Putamen (tissue), 1 donor: ENCODE measurements around the gene FCAMR.
A peak's percentile ranks its signal among the peaks of the same experiment; 100 is the strongest.

ENCODE experiments used
- DNase-seq: peaks from one replicate; pipeline ENCODE4 v3.0.0-alpha.2; 2016; ENCODE audit warnings: low spot score

The FCAMR gene

DNA sequence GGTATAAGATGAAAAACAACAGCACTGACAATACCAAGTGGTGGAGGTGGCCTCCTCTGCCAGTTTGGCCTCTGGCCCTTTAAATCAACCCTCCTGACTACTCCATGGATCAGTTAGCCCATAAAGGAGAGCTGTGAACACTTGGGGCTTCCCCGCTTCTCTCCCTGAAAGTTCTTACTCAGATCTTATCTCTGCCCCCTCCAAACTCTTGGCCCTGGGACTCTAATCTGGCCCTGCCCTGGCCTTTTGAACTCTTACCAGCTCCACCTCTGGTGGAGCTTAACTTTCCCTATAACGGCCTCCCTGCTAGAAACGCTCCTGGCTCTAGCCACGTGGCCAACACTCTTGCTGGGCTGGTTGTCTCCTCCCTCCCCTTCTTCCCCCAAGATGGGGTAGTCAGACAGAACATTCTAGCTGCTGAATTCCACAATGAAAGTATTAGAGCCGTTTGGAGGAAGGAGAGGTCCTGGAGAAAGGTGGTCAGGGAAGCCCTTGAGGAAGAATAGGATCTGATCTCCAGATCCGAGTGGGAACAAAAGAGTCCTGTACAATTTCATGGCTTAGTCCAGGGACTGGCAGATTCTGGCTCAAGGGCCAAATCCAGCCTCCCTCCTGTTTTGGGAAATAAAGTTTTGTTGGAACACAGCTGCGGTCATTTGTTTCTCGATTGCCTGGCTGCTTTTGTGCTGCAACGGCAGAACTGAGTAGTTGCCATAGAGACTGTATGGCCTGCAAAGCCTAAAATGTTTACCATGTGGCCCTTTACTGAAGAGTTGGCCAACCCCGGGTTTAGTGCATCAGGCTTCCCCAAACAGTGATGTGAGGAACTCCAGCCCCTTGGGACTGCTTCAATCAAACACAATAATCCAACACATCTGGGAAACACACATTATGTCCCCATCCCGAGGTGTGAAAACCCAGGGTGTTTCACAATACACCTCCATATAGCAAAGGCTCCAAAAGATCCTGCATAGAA is 14.5 kb downstream of the FCAMR start:
- DNase-seq, result no peak

DNA sequence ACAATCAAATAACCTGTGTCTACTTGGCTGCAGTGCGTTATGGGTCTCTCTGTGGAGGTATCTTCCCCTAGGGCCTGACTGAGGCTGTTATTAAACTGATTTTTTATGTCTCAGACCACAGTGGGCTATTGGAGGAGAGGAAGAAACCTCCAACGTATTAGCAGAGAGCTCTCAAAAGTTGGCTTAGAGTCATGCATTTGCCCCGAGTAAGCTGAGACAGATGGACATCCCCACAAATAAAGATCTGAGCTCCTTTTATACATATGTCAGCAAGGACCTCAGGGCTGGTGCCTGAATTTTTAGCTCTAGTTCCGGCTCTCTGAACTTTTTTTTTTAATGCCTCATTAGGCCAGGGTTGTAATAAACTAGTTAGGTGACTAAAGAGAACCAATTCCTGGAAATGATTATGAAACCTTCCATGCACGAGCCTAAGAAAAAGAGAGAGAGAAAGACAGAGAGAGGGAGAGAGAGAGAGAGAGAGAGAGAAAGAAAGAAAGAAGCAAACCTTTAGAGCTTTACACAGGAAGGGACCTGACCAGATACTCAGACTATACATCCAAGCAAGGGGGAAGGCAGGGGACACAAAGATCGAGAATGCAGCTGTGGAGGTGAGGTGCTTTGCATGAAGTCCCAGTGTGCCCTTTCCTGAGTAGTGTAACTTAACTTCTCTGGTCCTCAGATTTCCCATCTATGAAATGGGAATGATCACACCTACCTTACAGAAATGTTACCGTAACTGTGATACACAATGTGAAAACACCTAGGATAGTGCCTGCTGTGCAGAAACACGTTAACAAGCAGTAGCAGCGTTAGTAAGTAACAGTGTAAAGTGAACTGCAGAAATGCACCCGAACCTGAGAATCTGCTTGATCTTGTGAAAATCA is 15.6 kb downstream of the FCAMR start:
- no peak for DNase-seq

DNA sequence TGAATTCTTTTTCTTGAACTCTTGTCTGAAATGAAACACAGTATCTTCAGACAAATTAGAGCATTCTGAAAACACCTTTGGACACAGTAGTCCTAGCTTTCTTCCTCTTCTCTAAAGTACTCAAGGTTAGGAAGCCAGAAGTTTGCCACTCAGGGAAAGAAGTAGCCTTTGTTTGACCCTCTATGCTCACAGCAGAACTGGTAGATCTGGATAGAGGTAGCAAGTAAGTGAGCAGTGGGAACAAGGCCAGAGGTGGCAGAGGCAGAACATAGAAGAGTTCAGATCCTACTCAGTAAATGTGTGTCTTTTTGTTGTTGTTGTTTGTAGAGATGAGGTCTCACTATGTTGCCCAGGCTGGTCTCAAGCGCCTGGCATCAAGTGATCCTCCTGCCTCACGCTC is 16.6 kb downstream of the FCAMR start:
- no peak for DNase-seq

DNA sequence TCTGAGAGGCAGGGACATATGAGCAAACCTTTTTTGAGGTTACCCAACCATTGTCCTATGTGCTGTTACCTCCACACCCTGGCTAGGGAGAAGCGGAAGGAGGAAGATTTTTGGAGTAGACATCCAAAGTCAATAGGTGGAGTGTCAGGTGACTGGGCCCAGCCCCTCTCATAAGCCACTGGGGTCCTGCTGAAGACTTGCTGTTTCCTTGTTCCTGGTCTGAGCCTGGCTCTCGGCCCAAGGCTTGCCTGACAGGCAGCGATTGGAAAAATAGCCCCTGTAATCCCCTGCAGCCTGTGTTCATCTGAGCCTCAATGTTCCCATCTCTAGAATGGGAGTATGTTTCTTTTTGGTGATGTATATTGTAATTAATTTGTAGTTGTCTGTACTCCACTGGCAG is 17.1 kb downstream of the FCAMR start:
- DNase-seq, result no peak

DNA sequence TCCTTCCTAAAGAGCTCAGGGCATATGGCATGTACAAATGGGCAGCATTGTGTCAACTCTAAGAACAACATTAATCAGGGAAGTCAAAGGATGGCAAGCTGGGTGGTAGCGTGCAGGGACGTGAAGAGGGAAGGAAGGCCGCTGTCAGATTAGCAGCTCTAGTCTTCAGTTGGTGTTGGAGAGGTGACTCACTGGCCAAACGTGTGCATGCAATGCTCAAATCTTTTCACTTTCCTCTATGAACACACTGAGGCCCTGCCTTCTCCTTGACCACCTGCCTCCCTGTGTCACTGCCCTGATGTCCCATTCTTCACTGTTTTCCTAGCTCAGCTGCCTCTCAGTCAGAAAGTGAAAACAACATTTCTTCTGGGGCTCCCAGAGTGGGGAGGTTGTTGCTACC is 18.1 kb downstream of the FCAMR start:
- DNase-seq, result no peak

DNA sequence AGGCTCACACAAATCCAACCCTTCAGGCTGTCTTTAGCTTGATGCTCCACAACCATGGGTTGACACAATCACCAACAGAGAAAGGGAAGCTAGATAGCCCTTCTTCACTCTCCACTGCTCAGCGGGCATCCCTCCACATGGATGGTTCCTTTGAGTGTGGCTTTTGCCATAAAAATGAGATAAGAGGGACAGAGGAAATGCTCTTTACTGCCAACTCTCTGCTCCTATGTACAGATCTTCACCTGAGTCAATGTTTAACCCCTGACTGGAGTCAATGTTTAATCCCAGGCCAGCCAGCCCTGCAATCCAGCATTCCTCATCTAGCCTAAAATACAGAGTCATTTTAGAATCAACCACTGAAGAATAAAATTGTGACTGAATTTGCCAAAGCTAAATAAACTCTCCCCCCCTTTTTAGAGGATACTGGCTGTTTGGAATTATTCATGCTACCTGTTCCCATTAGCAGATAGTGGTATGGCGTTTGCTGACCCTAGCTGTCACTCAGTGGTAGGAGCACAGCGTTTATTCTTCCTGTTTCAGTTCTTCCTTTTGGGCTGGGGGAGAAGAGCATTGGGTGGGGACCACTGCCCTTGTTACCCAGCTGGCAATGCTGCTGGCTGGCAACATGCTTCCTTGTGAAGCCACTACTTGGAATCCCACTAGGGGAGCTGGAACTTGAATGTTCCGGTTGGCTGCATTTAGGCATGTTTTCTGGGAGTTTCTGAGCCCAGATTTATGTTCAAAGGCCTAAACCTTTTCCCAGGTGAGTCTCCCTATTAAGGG is 18.8 kb downstream of the FCAMR start:
- DNase-seq, result no peak

DNA sequence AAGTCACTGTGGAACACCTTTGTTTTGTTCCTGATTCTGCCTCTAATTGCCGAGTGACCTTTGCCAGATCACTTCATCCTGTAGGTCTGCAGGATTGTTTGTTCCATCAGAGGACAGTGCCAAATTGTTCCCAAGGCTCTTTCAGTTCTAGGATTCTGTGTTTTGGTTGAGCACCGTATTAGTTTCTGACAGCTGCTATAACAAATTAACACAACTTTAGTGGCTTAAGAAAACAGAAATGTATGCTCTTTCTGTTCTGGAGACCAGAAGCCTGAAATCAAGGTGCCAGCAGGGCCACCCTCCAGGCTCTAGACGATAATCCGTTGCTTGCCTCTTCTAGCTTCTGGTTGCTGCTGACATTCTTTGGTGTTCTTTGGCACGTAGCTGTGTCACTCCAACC is 20.6 kb downstream of the FCAMR start:
- no peak for DNase-seq

DNA sequence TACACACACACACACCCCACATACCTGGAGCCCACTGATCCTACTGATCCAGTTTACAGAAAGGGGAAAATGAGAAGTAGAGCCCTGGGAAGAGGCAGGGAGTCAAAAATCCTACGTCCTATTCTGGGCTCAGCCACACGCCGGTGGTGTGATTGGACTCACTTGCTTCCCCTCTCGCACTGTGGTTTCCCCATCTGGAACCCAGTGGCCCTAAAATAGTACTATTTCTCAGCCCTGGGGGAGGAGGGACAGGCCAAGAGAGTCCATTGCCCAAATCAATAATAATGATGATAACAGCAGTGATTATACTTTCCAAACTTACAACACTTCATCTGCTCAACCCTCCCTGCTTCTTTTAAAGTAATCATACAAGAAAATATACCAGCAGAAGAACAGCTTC is 21.1 kb downstream of the FCAMR start:
- peak; percentile 25 for DNase-seq

DNA sequence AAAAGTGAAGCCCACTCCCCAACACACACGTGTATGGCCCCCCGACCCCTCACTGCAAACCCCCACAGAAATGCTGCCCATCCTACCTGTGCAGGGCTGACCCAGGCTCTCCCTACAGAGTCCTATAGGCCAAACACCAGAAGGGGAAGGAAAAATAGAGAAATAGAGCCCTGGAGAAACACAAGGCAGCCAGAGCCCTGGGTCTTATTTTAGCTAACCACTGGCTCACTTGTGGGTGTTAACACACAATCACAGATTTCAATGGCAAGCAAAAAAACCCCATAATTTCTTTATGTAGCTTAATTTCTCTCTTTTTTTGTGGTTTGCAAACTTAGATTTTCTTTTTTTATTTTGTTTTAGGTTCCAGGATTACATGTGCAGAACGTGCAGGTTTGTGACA is 23.0 kb downstream of the FCAMR start:
- DNase-seq, result no peak

DNA sequence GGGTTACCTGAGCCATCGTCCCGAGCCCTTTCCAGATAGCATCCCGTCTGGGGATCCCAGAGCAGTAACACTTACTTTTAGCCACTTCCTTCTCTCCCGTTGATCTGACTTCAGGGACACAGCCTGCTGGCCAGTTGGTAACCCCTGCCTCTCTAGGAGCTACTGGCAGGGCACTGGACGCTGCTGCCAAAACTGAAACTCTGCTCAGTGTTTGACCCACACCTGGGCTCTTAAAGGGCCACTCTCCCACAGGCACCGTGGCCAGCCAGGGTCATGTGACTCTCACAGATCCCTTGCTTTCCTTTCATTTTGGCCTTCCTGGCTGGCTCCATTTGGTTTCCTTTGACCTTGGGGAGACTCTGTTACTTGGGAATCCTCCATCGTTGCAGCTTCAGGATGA is 24.0 kb downstream of the FCAMR start, which contains the start of gene PIGR:
PIGR (minus strand) TSS at position 206 of the 400 bp plus-strand sequence. CDS start 5,935 bp downstream, outside the sequence.
- no peak for DNase-seq

DNA sequence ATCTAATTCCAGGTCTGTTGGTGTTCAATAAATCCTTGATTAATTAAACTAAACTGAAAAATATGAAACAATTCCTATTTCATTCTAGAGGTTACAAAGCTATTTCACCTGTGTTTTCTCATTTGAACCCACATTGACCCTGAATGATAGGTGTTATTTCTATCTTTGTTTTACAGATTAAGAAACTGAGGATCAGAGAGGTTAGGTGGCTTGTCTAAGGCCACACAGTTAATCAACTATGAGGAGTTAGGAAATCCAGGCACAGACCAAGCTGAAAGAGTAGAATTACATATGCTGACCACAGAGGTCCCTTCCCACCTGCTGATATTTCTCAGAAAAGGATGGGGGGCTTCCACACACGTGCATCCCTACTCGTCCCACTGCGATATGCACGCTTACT is 24.5 kb downstream of the FCAMR start:
- DNase-seq, result no peak

DNA sequence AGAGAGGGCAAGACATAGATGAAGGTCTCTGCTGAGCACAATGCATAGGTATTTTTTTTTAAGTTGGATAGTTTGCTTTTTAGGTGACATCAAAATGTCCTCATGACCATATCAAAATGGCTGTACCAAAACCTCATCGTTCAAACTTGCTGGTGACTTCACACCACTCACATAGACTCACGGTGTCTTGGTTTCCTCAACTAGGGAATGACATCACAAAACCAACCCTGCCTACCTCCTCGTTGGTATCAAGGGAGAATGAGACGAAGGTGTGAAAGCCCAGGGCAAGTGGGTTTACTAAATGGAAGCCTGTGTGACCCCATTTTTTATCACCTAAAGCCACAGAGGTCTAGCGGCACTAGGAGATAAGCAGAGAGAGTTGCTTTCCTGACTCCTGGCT is 25.6 kb downstream of the FCAMR start:
- DNase-seq, result no peak

DNA sequence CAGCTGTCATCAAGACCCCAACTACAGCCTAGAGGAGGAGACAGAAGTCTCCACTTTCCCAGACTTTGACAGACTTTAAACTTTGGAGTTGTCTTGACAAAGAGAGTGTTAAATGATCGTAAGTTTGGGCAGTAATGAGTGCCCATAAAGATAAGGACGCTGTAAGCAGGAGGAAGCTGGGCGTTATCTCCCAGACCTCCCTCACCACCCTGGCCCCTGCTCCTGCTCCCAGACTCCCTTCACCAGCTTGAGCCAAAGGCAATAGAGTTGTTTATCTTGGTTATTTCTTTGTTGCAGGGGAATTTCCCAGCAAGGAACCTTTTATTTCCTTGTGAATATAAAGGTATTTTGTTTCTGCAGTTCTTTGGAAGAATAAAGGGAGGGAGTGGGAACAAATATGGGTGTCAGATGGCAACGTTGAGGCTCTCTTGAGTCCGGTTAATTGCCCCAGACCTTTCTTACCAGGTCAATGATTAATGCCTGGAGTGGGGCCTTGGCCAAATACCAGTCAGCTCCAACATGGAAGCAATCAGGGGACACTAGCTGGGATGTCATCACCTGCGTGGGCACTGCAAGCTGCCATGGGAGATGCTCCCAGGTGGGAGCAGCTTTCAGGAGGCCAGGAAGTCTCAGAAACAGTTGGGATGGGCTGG is 28.4 kb downstream of the FCAMR start:
- DNase-seq, result no peak

DNA sequence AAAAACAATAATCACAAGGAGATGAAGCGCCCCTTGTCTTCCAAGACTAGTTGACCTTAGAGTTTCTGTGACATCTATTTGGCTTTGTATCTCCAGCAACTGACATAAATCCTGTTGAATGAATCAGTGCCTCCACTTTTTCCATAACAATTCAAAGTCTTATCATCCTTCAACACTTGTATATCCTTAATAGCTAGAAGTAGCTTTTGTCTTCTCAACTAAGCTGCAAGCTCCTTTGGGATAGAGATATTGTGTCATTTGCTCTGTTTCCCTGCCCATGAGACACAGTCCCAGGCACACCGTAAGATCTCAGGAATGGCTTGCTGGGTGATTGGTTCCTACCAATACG is 29.7 kb downstream of the FCAMR start:
- no peak for DNase-seq

DNA sequence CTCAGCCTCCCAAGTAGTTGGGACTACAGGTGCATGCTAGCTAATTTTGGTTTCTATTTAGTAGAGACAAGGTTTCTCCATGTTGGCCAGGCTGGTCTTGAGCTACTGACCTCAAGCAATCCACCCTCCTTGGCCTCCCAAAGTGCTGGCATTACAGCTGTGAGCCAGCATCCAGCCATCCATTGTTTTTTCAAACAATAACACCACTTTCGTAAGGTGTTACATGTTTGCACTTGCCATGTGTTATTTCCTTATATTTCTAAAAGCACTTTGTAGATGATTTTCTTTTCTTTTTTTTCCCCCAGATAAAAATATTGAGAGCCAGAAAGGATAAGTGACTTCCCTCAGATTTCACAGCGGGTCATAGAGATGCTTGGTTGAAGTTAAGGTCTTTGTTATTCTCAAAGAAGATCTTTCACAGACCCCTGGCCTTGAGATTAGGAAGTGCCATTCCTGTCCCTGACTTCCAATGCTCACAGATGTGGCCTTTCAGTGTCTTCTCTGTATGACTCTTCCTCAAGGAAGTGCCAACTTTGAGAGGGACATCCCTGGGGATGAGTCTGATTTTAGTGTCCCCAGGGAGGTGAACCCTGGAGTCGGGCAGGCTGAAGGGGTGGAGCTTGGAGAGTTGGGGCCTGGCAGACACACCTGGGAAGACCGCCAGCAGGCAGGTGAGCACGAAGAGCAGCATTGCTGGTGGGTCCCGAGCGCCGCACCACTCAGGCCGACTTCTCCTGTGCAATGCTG is 30.2 kb downstream of the FCAMR start:
- DNase-seq, result no peak

DNA sequence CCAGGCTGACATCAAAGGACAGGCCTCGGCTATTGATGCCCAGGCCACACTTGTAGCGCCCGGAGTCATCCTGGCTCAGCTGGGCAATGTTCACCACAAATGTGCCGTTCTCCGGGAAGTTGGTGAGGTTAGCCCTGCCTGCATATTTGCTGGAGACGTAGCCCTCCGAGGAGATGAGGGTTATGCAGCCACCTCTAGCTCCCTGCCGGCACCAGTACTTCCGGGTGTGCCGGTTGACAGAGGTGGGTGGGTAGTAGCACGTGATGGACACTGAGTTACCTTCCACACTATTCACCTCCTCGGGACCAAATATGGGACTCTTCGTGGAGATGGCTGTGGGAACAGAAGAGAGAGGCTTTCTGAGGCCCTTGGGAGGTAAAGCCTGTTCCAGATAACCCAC is 31.1 kb downstream of the FCAMR start:
- no peak for DNase-seq

DNA sequence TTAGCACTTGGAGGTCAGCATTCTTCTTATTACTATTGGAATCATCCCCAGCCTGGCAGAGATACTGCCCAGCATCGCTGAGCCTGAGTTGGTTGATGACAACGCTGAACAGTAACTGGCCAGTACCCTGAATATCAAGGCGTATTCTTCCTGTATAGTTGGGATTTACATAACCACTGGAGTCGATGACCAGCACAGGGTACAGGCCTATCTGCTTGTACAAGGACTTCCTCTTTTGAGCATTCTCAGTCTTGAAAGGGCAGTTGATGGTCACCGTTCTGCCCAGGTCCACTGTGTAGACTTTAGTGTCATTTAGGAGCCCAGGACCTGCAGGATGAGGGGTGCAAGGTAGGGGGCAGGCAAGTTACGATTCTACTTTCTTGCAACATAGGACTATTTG is 32.8 kb downstream of the FCAMR start:
- no peak for DNase-seq

DNA sequence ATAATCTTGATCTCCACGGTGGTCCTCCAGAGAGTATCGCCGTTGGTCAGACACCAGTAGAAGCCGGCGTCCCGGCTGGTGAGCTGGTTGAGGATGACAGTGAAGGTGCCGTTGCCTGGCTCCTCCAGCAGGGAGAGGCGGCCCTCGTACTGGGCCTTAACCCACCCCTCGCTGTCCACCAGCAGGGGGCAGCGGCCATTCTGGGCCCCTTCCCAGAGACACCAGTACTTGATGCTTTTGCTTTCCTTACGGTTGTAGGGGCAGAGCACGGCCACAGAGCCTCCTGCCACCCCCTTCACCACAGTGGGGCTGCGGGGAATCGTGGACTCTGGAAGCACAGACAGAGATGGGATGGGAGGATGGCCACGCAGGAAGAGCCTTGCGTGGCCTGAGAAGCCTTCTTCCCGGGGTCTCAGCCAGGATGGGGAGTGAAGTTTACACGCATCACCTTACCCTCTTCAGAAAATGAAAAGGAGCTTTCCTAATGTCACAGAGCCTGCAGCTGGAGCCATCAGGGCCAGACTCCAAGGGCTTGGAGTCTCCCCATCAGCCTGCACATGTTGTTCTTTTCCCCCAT is 34.7 kb downstream of the FCAMR start:
- DNase-seq, result no peak

DNA sequence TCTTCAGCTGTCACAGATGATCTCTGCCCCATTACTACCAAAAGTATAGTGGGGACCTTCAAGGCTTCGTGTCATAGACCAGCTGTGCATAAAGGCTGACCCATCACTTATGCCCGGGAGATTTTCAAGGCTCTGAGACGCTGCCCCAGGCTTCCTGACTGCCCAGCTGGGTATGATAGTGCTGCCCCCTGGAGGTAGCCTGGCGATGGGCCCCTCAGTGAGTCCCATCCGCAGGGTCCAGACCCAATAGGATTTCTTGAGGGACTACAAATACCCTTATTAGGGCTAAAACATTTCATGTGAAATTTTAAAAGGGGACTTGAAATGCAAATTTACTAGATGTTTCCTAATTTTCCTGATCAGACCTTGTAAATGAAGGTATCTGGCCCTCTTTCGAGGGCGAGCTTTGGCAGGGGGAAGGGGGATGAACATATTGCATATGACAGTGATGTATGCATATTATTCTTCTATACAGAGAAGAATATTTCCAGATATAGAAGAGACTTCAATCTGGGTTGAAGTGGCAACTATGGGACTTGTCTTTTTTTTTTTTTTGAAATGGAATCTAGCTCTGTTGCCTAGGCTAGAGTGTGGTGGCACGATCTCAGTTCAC is 36.8 kb downstream of the FCAMR start:
- no peak for DNase-seq

DNA sequence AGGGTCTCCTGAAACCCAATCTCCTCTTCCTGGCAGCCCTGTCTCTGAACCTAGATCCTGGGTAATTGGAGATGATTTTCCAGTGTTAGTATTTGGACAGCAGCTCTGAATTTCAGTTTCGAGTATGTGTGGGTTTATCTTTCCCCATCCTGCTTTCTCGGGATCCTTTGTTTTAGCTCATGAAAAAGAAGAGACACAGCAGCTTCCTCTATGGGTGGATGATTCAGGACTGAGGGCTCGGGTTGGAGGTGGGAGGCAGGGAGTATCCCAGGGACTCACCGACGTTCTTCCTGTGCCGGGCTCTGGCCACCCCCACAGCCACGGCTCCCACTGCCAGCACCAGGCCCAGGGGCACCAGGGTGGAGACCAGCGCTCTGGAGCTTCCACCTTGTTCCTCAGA is 38.1 kb downstream of the FCAMR start:
- no peak for DNase-seq
